Uterine smooth muscle cell (primary cell): ENCODE measurements around the gene BTN3A1. TPM values are rescaled to one million over a fixed set of nuclear protein-coding genes. Genes with fewer than 3 reads are reported as not detected.

Source experiments
- total RNA-seq: library from RNA; depleted of rRNA; stranded (reverse); fragments of >200 nt; gene quantifications from 2 replicates; pipeline ENCODE4 v1.2.3, GENCODE V29; 2014

The BTN3A1 gene
- total RNA-seq: 29.3 and 37.1 TPM in 2 replicates

DNA sequence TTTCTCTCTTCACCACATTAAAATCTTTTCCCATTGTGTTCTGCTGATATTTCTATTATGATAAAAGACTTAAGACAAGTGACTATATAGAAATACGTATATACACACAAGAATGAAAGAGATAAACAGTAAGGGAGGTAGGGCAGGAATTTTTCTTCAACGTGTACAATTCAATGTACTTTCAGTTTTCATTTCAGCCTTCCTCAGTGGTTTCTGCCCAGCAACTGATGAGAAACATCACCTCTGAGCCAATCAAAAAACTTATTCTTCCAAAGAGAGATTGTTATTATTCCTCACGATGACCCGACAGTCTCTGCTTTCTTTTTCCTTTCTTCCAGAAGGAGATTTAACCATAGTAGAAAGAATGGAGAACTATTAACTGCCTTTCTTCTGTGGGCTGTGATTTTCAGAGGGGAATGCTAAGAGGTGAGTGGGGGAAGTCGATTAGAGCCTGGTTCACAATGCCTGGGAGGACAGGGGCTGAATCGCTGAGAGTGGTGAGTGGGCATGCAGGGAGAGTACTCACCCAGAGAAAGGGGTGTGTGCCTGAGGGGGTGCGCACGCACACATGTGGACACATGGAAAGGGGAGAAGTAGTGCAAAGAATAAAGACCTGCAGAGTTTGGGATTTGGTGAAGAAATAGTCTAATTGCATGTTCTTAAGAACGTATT, at the start of gene BTN3A1:
TSS of gene BTN3A1 (plus strand) at position 289 of the 672 bp plus-strand sequence. CDS start 3,289 bp downstream, outside the sequence.

DNA sequence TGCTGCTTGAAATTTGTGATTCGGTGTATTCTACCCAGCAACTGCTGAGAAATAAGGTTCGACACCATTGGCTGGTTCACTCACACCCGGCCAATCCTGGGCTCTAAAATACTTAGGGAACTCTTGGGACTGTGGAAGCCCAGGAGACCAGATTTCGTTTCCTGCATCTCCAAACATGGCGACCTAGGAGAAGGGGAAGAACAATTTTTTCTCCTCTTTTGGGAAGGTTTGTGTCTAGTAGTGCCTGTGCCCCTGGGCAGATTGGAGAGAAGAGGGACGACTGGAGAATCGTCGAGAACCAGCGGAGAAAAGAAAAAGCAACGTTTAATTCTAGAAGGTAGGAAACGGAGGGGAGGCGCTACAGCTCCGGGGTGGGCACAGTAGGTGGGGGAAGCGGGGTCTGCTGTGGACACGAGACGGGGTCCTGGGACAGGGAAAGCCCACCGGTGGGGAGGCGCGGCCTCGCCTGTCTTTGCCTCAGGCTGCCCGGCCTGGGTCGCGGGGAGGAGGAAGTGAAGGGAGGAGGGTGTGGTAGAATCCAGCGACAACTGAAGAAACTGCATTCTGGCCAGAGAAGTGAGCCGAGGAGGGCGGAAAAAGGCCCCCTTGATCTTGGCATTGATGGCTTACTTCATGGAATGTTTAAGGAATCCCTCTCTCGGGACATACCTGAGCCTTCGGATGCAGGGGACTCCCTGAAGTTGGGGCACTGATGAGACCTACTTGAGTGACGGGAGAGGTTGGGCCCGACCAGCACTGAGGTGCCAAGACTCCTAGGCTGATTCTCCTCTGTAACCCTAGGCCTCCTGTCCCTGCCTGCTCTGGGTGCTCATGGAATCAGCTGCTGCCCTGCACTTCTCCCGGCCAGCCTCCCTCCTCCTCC, 56.0 kb downstream of the BTN3A1 start, which contains the start of gene BTN2A1:
TSS of gene BTN2A1 (plus strand) at position 150 of the 883 bp plus-strand sequence. CDS start at position 832, 682 bp downstream.

Other genes starting within 250 kb of the BTN3A1 start
- 28.6 and 38.8 TPM in 2 replicates for gene BTN3A2, start 37.1 kb upstream of the BTN3A1 start, total RNA-seq
- gene BTN2A2, start 19.2 kb upstream of the BTN3A1 start, total RNA-seq: 10.1 and 18.5 TPM in 2 replicates
- gene BTN3A3, start 38.2 kb downstream of the BTN3A1 start, total RNA-seq: 18.3 and 24.0 TPM in 2 replicates
- gene BTN2A1, start 55.7 kb downstream of the BTN3A1 start, total RNA-seq: 12.1 and 12.8 TPM in 2 replicates
- gene BTN1A1, start 98.0 kb downstream of the BTN3A1 start, total RNA-seq: not detected in 2 replicates
- 72.0 and 94.4 TPM in 2 replicates for gene HMGN4, start 136.1 kb downstream of the BTN3A1 start, total RNA-seq
- 13.6 and 18.4 TPM in 2 replicates for gene ABT1, start 194.7 kb downstream of the BTN3A1 start, total RNA-seq